ENCODE results near the gene UBLCP1. TPM values are rescaled to one million over a fixed set of nuclear protein-coding genes. Genes with fewer than 3 reads are reported as not detected.
"Not testable (repeated sequence)": the region's sequence is repeated elsewhere in the genome, so short reads cannot be mapped to it uniquely, and the experiment has no call there.

UBLCP1 gene
- total and polyA plus RNA-seq, 2 donors (not counting 1 experiment from before 2014, with no cell fraction given) = 9.6 to 25.1 TPM

- Histone ChIP-seq H3K4me1 (ENCODE audit: control insufficient read depth in 2 of 2, insufficient read depth in 2 of 2, low read length in 2 of 2) (no peaks in the 10 kb centered on the region), H3K79me2 (ENCODE audit: control insufficient read depth, insufficient read depth, low read length) (no peaks in the 10 kb centered on the region), H3K36me3 (replicated peaks in 1 of 2; ENCODE audit: control extremely low read depth in 1 of 2, control insufficient read depth in 1 of 2, extremely low read depth in 1 of 2, insufficient read depth in 2 of 2, low read length in 1 of 2) (no peaks in the 10 kb centered on the region), H4K20me1 (ENCODE audit: control insufficient read depth, insufficient read depth, low read length, poor library complexity, severe bottlenecking) (no peaks in the 10 kb centered on the region), H3K4me3 (ENCODE audit: control extremely low read depth in 1 of 5, extremely low read depth in 1 of 5, insufficient read depth in 1 of 5, low read depth in 2 of 5, low read length in 4 of 5) (no peak overlapping the region), H3K4me2 (replicated peaks; ENCODE audit: low read depth, low read length, poor library complexity, severe bottlenecking) (no peak overlapping the region), H2AFZ (ENCODE audit: insufficient read depth, low read depth, low read length, poor library complexity, severe bottlenecking) (no peak overlapping the region), H3K9ac (ENCODE audit: low read length) (no peak overlapping the region), H3K27ac (ENCODE audit: low read length in 2 of 2) (no peak overlapping the region), H3K27me3 (replicated peaks in 1 of 4; ENCODE audit: control extremely low read depth in 1 of 4, control insufficient read depth in 3 of 4, insufficient read depth in 4 of 4, low read length in 3 of 4) (no peaks in the 10 kb centered on the region), H3K9me3 (ENCODE audit: control extremely low read depth in 1 of 3, control insufficient read depth in 2 of 3, insufficient read depth in 1 of 3, low read length in 2 of 3) (no peaks in the 10 kb centered on the region)
- no peak overlapping the region for H3K27ac Mint-ChIP-seq
- no peaks in the 10 kb centered on the region for H3K9me3 Mint-ChIP-seq (ENCODE audit: insufficient read depth)
- no peaks in the 10 kb centered on the region for H3K4me1 Mint-ChIP-seq
- no peak overlapping the region for H3K4me3 Mint-ChIP-seq
- no peak for DNase-seq
- no peak for ATAC-seq (ENCODE audit: low read depth)
- H3K27me3 Mint-ChIP-seq = no peaks in the 10 kb centered on the region
- ChIA-PET POLR2A (no interaction called here), CTCF (interaction anchor here (1.2 to 11.0 kb wide), 5 partner anchors 24 to 731 kb away, joined by 3 to 126 read pairs (median 72); no protein-coding TSS in a partner anchor)
- TF ChIP-seq, protein P1, sequence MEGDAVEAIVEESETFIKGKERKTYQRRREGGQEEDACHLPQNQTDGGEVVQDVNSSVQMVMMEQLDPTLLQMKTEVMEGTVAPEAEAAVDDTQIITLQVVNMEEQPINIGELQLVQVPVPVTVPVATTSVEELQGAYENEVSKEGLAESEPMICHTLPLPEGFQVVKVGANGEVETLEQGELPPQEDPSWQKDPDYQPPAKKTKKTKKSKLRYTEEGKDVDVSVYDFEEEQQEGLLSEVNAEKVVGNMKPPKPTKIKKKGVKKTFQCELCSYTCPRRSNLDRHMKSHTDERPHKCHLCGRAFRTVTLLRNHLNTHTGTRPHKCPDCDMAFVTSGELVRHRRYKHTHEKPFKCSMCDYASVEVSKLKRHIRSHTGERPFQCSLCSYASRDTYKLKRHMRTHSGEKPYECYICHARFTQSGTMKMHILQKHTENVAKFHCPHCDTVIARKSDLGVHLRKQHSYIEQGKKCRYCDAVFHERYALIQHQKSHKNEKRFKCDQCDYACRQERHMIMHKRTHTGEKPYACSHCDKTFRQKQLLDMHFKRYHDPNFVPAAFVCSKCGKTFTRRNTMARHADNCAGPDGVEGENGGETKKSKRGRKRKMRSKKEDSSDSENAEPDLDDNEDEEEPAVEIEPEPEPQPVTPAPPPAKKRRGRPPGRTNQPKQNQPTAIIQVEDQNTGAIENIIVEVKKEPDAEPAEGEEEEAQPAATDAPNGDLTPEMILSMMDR (IDR thresholded peaks at IDR 0.05) = no peak
- no peak for TF ChIP-seq EZH2 (IDR thresholded peaks at IDR 0.05; ENCODE audit: borderline replicate concordance, insufficient read depth, low read depth, low read length, poor library complexity, severe bottlenecking)
- intact Hi-C loops (cut with micrococcal nuclease) = no loop called here
- 25% methylated on average over 4 of the region's 4 CpGs for WGBS (ENCODE audit: insufficient coverage)
These were observed 27.7 kb downstream of the UBLCP1 start for GRCh38 chr5:159290741-159291140.

DNA sequence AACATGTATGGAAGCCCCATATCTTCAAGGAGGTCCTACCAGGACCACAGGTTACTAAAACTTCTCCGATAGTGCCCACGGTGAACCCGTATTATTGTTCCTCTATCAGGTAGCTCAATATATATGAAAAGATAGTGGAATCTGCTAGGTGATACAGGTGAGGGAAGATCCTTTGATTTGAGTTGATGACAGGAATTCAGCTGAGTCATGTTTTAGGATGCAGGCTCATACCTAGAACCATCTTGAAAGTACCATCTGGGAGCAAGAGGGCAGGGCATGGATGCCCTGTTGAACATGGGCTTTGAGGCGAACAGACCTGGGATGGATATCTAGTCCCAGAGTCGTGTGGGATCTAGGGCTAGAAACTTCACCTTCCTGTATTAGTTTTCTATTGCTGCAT is 31.8 kb downstream of the UBLCP1 start:
- peaks cover 12% of the 10 kb centered on the region for H3K9me3 Mint-ChIP-seq (ENCODE audit: insufficient read depth)
- Histone ChIP-seq H4K20me1 (ENCODE audit: control insufficient read depth, insufficient read depth, low read length, poor library complexity, severe bottlenecking) (no peaks in the 10 kb centered on the region), H3K79me2 (ENCODE audit: control insufficient read depth, insufficient read depth, low read length) (no peaks in the 10 kb centered on the region), H3K4me3 (ENCODE audit: control extremely low read depth in 1 of 5, extremely low read depth in 1 of 5, insufficient read depth in 1 of 5, low read depth in 2 of 5, low read length in 4 of 5) (no peak overlapping the region), H3K36me3 (replicated peaks in 1 of 2; ENCODE audit: control extremely low read depth in 1 of 2, control insufficient read depth in 1 of 2, extremely low read depth in 1 of 2, insufficient read depth in 2 of 2, low read length in 1 of 2) (no peaks in the 10 kb centered on the region), H3K27me3 (replicated peaks in 1 of 4; ENCODE audit: control extremely low read depth in 1 of 4, control insufficient read depth in 3 of 4, insufficient read depth in 4 of 4, low read length in 3 of 4) (no peaks in the 10 kb centered on the region), H3K27ac (ENCODE audit: low read length in 2 of 2) (no peak overlapping the region), H3K9me3 (ENCODE audit: control extremely low read depth in 1 of 3, control insufficient read depth in 2 of 3, insufficient read depth in 1 of 3, low read length in 2 of 3) (peaks cover 0 to 15% (median 12%) of the 10 kb centered on the region in 3 donors), H3K9ac (ENCODE audit: low read length) (no peak overlapping the region), H2AFZ (ENCODE audit: insufficient read depth, low read depth, low read length, poor library complexity, severe bottlenecking) (no peak overlapping the region), H3K4me2 (replicated peaks; ENCODE audit: low read depth, low read length, poor library complexity, severe bottlenecking) (no peak overlapping the region), H3K4me1 (ENCODE audit: control insufficient read depth in 2 of 2, insufficient read depth in 2 of 2, low read length in 2 of 2) (no peaks in the 10 kb centered on the region)
- no peak overlapping the region for H3K27ac Mint-ChIP-seq
- ChIA-PET CTCF (interaction anchor here (0.8 to 1.1 kb wide), 2 partner anchors 20 to 148 kb away, joined by 3 to 5 read pairs; no protein-coding TSS in a partner anchor), POLR2A (no interaction called here)
- H3K4me1 Mint-ChIP-seq = no peaks in the 10 kb centered on the region
- intact Hi-C loops (cut with micrococcal nuclease) = no loop called here
- 94% methylated on average over 2 of the region's 5 CpGs for WGBS (ENCODE audit: insufficient coverage)
- no peak for ATAC-seq (ENCODE audit: low read depth)
- H3K27me3 Mint-ChIP-seq = no peaks in the 10 kb centered on the region
- H3K4me3 Mint-ChIP-seq = no peak overlapping the region
- TF ChIP-seq EZH2 (IDR thresholded peaks at IDR 0.05; ENCODE audit: borderline replicate concordance, insufficient read depth, low read depth, low read length, poor library complexity, severe bottlenecking) = no peak
- TF ChIP-seq, protein P1 (IDR thresholded peaks at IDR 0.05) = no peak
- DNase-seq = no peak

GRCh38 chr5:159297300-159297699 is 34.2 kb downstream of the UBLCP1 start:
- H3K4me1 Mint-ChIP-seq; CTCF ChIA-PET; DNase-seq; H3K27me3 Mint-ChIP-seq; H2AFZ ChIP-seq (ENCODE audit: insufficient read depth, low read depth, low read length, poor library complexity, severe bottlenecking); H3K36me3 ChIP-seq (replicated peaks in 1 of 2; ENCODE audit: control extremely low read depth in 1 of 2, control insufficient read depth in 1 of 2, extremely low read depth in 1 of 2, insufficient read depth in 2 of 2, low read length in 1 of 2); H3K79me2 ChIP-seq (ENCODE audit: control insufficient read depth, insufficient read depth, low read length); H3K4me3 ChIP-seq (ENCODE audit: control extremely low read depth in 1 of 5, extremely low read depth in 1 of 5, insufficient read depth in 1 of 5, low read depth in 2 of 5, low read length in 4 of 5); H3K4me1 ChIP-seq (ENCODE audit: control insufficient read depth in 2 of 2, insufficient read depth in 2 of 2, low read length in 2 of 2); H3K4me3 Mint-ChIP-seq; H3K9ac ChIP-seq (ENCODE audit: low read length); H3K4me2 ChIP-seq (replicated peaks; ENCODE audit: low read depth, low read length, poor library complexity, severe bottlenecking); ATAC-seq (ENCODE audit: low read depth); intact Hi-C loops (cut with micrococcal nuclease); H3K27me3 ChIP-seq (replicated peaks in 1 of 4; ENCODE audit: control extremely low read depth in 1 of 4, control insufficient read depth in 3 of 4, insufficient read depth in 4 of 4, low read length in 3 of 4); H3K27ac Mint-ChIP-seq; H3K27ac ChIP-seq (ENCODE audit: low read length in 2 of 2); H4K20me1 ChIP-seq (ENCODE audit: control insufficient read depth, insufficient read depth, low read length, poor library complexity, severe bottlenecking): not testable (repeated sequence)
- peaks cover 20% of the 10 kb centered on the region for H3K9me3 Mint-ChIP-seq (ENCODE audit: insufficient read depth)
- WGBS (ENCODE audit: insufficient coverage) = no CpG with 5 or more reads among the region's 5 CpGs
- peaks cover 1 to 32% (median 31%) of the 10 kb centered on the region in 3 donors for H3K9me3 ChIP-seq (ENCODE audit: control extremely low read depth in 1 of 3, control insufficient read depth in 2 of 3, insufficient read depth in 1 of 3, low read length in 2 of 3)
- POLR2A ChIA-PET = interaction anchor here (0.7 kb wide), 1 partner anchor 1907 kb away, joined by 3 read pairs; no protein-coding TSS in a partner anchor
